ENCODE data around the gene ZIC1.

- no peak for TF ChIP-seq CTCF (IDR thresholded peaks at IDR 0.05)
- no peak for TF ChIP-seq POLR2A (IDR thresholded peaks at IDR 0.05)
- TF ChIP-seq POLR2AphosphoS5 (IDR thresholded peaks at IDR 0.05), result no peak
- TF ChIP-seq EP300 (IDR thresholded peaks at IDR 0.05; ENCODE audit: low read depth), result no peak
These were observed 38.8 kb upstream of the ZIC1 start for GRCh38 chr3:147370349-147370748.
